GM12874 (cell line): ENCODE results near the gene GRK5.

Experiments
- CTCF ChIP-seq: IDR thresholded peaks from 2 replicates; pipeline ENCODE4 v1.5.1; 2011; ENCODE audit warnings: low read depth, mild to moderate bottlenecking, control low read depth, low read length, moderate library complexity; ENCODE audit not compliant: insufficient read depth

Gene GRK5

GRCh38 chr10:119374236-119374635 lies 166.9 kb downstream of the GRK5 start:
- TF ChIP-seq CTCF, result no peak

GRCh38 chr10:119375574-119376272 lies 168.4 kb downstream of the GRK5 start:
- no peak for TF ChIP-seq CTCF

GRCh38 chr10:119377451-119377957 lies 170.1 kb downstream of the GRK5 start:
- no peak for TF ChIP-seq CTCF

GRCh38 chr10:119377958-119378736 lies 170.8 kb downstream of the GRK5 start:
- TF ChIP-seq CTCF, result no peak

GRCh38 chr10:119378737-119379067 lies 171.3 kb downstream of the GRK5 start:
- TF ChIP-seq CTCF, result no peak

GRCh38 chr10:119379466-119380071 lies 172.2 kb downstream of the GRK5 start:
- TF ChIP-seq CTCF, result no peak

- no peak for TF ChIP-seq CTCF
Observed at GRCh38 chr10:119383174-119383856, 175.9 kb downstream of the GRK5 start.
